HEK293 (cell line): Measurements from ENCODE around the gene CAT.

Experiments used
- CTCF ChIA-PET: fragments of 350-600 bp; formaldehyde crosslinking; extraction: SDS; loops from one replicate; lab custom pipeline; 2021; ENCODE audit warnings: antibody characterized with exemption; lab: Yijun Ruan, JAX
- POLR2A ChIA-PET: fragments of 300-600 bp; formaldehyde crosslinking; extraction: SDS; loops from one replicate; lab custom pipeline; 2020; ENCODE audit warnings: antibody characterized with exemption, inconsistent platforms; lab: Yijun Ruan, JAX
- H3K27ac ChIP-seq: fragments of 200-500 bp; sonication (Bioruptor generic); 2 replicates; pipeline ENCODE4 v1.5.1; 2014; ENCODE audit warnings: low read depth, low read length, control low read depth, inconsistent platforms; ENCODE audit errors: extremely low read depth
- H3K36me3 ChIP-seq, 2 experiments: fragments of 200-500 bp in 1 of 2; sonication (Bioruptor generic) in 1 of 2; 1 replicate in 1 of 2; 2 replicates in 1 of 2; pipeline ENCODE4 v1.5.1; 2014 to 2017; ENCODE audit warnings: inconsistent platforms in 2 of 2, low read length in 2 of 2; ENCODE audit not compliant: control insufficient read depth in 2 of 2, insufficient read depth in 1 of 2
- H3K4me1 ChIP-seq: fragments of 200-500 bp; sonication (Bioruptor generic); 2 replicates; pipeline ENCODE4 v1.5.1; 2014; ENCODE audit warnings: mild to moderate bottlenecking, low read length, inconsistent platforms; ENCODE audit not compliant: control insufficient read depth, insufficient read depth
- H3K4me3 ChIP-seq: 2 replicates; pipeline ENCODE4 v1.5.1; 2011; ENCODE audit warnings: low read depth, mild to moderate bottlenecking, control low read depth, low read length, moderate library complexity
- H3K9me3 ChIP-seq: fragments of 200-500 bp; sonication (Bioruptor generic); 2 replicates; pipeline ENCODE4 v1.5.1; 2014; ENCODE audit warnings: low read depth, low read length, inconsistent platforms; ENCODE audit not compliant: control insufficient read depth, insufficient read depth
- BCL6B ChIP-seq: fragments of 450-650 bp; formaldehyde crosslinking; IDR thresholded peaks from 2 replicates; pipeline ENCODE4 v1.5.1; 2017; ENCODE audit warnings: missing biosample characterization, missing genetic modification characterization
- ELK4 ChIP-seq: IDR thresholded peaks from 2 replicates; pipeline ENCODE4 v1.6.1; 2011; ENCODE audit warnings: mild to moderate bottlenecking, low read depth, low read length, borderline replicate concordance
- GLI2 ChIP-seq: fragments of 450-650 bp; formaldehyde crosslinking; IDR thresholded peaks from 2 replicates; pipeline ENCODE4; 2017; ENCODE audit warnings: missing biosample characterization, missing genetic modification characterization, low read depth, borderline replicate concordance
- SCRT1 ChIP-seq: fragments of 450-650 bp; formaldehyde crosslinking; IDR thresholded peaks from 2 replicates; pipeline ENCODE4 v1.5.1; 2016; ENCODE audit warnings: missing biosample characterization, missing genetic modification characterization, borderline replicate concordance
- SP3 ChIP-seq: fragments of 450-650 bp; formaldehyde crosslinking; IDR thresholded peaks from 2 replicates; pipeline ENCODE4 v1.5.1; 2016; ENCODE audit warnings: missing biosample characterization, missing genetic modification characterization
- ZBTB6 ChIP-seq: fragments of 450-650 bp; formaldehyde crosslinking; IDR thresholded peaks from 2 replicates; pipeline ENCODE4 v1.5.1; 2017; ENCODE audit warnings: missing biosample characterization, missing genetic modification characterization
- ZFP69B ChIP-seq: fragments of 450-650 bp; formaldehyde crosslinking; IDR thresholded peaks from 2 replicates; pipeline ENCODE4 v1.5.1; 2016; ENCODE audit warnings: missing biosample characterization, missing genetic modification characterization
- ZNF138 ChIP-seq: fragments of 450-650 bp; formaldehyde crosslinking; IDR thresholded peaks from 2 replicates; pipeline ENCODE4 v1.5.1; 2016; ENCODE audit warnings: missing biosample characterization, missing genetic modification characterization, borderline replicate concordance
- ZNF155 ChIP-seq: fragments of 450-650 bp; formaldehyde crosslinking; IDR thresholded peaks from 2 replicates; pipeline ENCODE4 v1.5.1; 2016; ENCODE audit warnings: missing biosample characterization, missing genetic modification characterization
- ZNF211 ChIP-seq: fragments of 450-650 bp; formaldehyde crosslinking; IDR thresholded peaks from 2 replicates; pipeline ENCODE4 v1.5.1; 2016; ENCODE audit warnings: low read depth, missing biosample characterization, missing genetic modification characterization
- ZNF391 ChIP-seq: fragments of 450-650 bp; formaldehyde crosslinking; IDR thresholded peaks from 2 replicates; pipeline ENCODE4 v1.5.1; 2016; ENCODE audit warnings: low read depth, missing biosample characterization, missing genetic modification characterization, borderline replicate concordance
- ZNF488 ChIP-seq: fragments of 450-650 bp; formaldehyde crosslinking; IDR thresholded peaks from 2 replicates; pipeline ENCODE4 v1.5.1; 2016; ENCODE audit warnings: missing biosample characterization, missing genetic modification characterization
- ZNF561 ChIP-seq: fragments of 450-650 bp; IDR thresholded peaks from 2 replicates; pipeline ENCODE4 v1.5.1; 2018; ENCODE audit warnings: missing biosample characterization, missing genetic modification characterization, borderline replicate concordance
- ZNF768 ChIP-seq: fragments of 450-650 bp; formaldehyde crosslinking; IDR thresholded peaks from 2 replicates; pipeline ENCODE4 v1.5.1; 2018; ENCODE audit warnings: missing biosample characterization, mild to moderate bottlenecking, missing genetic modification characterization
- ZNF837 ChIP-seq: fragments of 450-650 bp; formaldehyde crosslinking; IDR thresholded peaks from 2 replicates; pipeline ENCODE4 v1.5.1; 2016; ENCODE audit warnings: missing biosample characterization, missing genetic modification characterization

The CAT gene

GRCh38 chr11:34458525-34458924, 19.8 kb downstream of the CAT start:
- ChIA-PET CTCF (no interaction called here), POLR2A (interaction anchor here (0.8 kb wide), 1 partner anchor 101 kb away, joined by 4 read pairs; the partner anchor contains the start of gene ABTB2)
- peaks cover 24 to 83% of the 10 kb centered on the region in 2 experiments for H3K36me3 ChIP-seq
- no peak overlapping the region for H3K4me3 ChIP-seq
- no peak overlapping the region for H3K27ac ChIP-seq
- no peaks in the 10 kb centered on the region for H3K4me1 ChIP-seq
- H3K9me3 ChIP-seq, result no peaks in the 10 kb centered on the region
- no peak for TF ChIP-seq ZNF138 (tag by site-specific recombination)
- no peak for TF ChIP-seq ZBTB6 (tag by site-specific recombination)
- TF ChIP-seq, all 188 proteins: peak for 0

GRCh38 chr11:34459507-34460162, 20.9 kb downstream of the CAT start:
- H3K27ac ChIP-seq, result no peak overlapping the region
- peaks cover 25 to 83% of the 10 kb centered on the region in 2 experiments for H3K36me3 ChIP-seq
- TF ChIP-seq ZNF837 (tag by site-specific recombination) (no peak), ZNF155 (tag by site-specific recombination) (no peak), GLI2 (tag by site-specific recombination) (no peak), ZNF768 (tag by site-specific recombination) (no peak), ZNF488 (tag by site-specific recombination) (no peak), SP3 (tag by site-specific recombination) (no peak), BCL6B (no peak), SCRT1 (tag by site-specific recombination) (no peak), ZBTB6 (tag by site-specific recombination) (no peak), ZFP69B (no peak), ZNF391 (no peak), ZNF561 (tag by site-specific recombination) (no peak), ELK4 (no peak), ZNF211 (tag by site-specific recombination) (no peak)
- no peaks in the 10 kb centered on the region for H3K4me1 ChIP-seq
- no peaks in the 10 kb centered on the region for H3K9me3 ChIP-seq
- ChIA-PET CTCF (interaction anchor here (0.6 kb wide), 2 partner anchors 42 to 92 kb away, joined by 3 to 5 read pairs; no protein-coding TSS in a partner anchor), POLR2A (interaction anchor here (0.8 kb wide), 1 partner anchor 21 kb away, joined by 3 read pairs; the partner anchor contains the start of gene CAT)
- H3K4me3 ChIP-seq, result no peak overlapping the region
